ENCODE measurements around the gene RANBP1. TPM values are rescaled to one million over a fixed set of nuclear protein-coding genes. Genes with fewer than 3 reads are reported as not detected.

The RANBP1 gene
- total and polyA plus RNA-seq, 4 donors, result 111 to 210 (median 177) TPM

DNA sequence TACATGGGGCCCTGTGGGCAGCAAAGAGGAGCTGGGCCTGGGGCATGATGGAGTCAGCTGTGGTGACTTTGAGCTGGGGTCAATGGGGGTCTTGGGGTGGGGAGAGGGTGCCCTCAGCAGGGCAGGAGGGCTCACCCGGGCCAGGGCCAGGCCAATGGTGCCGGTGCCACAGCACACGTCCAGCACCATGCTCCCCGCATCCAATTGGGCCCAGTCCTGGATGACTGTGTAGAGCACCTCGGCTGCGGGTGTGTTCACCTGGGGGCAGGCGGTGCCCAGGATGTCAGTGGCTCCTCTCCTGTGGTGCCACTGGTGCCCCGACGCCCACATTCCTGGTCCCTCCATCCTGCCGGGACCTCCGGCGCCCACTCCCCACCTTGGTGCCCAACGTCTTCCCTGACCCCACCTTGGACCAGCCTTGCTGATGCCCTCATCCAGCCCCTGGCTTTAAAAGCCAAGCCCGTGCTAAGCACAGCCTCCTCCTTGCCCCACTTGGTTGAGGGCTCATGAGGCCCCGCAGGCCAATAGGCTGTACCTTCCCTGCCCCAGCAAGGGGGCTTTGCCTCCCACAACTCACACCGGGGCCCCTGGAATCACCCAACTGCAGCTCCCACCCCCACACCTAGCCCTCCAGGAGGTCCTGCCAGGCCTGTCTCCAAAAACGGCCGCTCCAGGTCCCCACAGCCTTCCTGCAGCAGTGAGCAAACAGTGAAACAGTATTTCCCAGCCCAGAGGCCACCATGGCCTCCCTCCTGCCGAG is 2.2 kb upstream of the RANBP1 start:
- 88% methylated on average over 19 of the region's 19 CpGs for WGBS (ENCODE audit: insufficient coverage)
- Histone ChIP-seq H3K36me3 (ENCODE audit: control insufficient read depth, insufficient read depth, low read length) (peaks cover 78% of the 10 kb centered on the region), H3K27me3 (ENCODE audit: control insufficient read depth, insufficient read depth, low read length) (no peaks in the 10 kb centered on the region), H3K4me1 (ENCODE audit: control insufficient read depth, insufficient read depth, low read length) (peaks cover 50% of the 10 kb centered on the region), H3K9me3 (ENCODE audit: control insufficient read depth, insufficient read depth, low read length) (no peaks in the 10 kb centered on the region), H3K27ac (ENCODE audit: low read depth, low read length) (no peak overlapping the region), H3K4me3 (ENCODE audit: low read depth, low read length) (no peak overlapping the region)
- no peak for DNase-seq (ENCODE audit: low read depth in 4 of 6, low spot score in 6 of 6)

DNA sequence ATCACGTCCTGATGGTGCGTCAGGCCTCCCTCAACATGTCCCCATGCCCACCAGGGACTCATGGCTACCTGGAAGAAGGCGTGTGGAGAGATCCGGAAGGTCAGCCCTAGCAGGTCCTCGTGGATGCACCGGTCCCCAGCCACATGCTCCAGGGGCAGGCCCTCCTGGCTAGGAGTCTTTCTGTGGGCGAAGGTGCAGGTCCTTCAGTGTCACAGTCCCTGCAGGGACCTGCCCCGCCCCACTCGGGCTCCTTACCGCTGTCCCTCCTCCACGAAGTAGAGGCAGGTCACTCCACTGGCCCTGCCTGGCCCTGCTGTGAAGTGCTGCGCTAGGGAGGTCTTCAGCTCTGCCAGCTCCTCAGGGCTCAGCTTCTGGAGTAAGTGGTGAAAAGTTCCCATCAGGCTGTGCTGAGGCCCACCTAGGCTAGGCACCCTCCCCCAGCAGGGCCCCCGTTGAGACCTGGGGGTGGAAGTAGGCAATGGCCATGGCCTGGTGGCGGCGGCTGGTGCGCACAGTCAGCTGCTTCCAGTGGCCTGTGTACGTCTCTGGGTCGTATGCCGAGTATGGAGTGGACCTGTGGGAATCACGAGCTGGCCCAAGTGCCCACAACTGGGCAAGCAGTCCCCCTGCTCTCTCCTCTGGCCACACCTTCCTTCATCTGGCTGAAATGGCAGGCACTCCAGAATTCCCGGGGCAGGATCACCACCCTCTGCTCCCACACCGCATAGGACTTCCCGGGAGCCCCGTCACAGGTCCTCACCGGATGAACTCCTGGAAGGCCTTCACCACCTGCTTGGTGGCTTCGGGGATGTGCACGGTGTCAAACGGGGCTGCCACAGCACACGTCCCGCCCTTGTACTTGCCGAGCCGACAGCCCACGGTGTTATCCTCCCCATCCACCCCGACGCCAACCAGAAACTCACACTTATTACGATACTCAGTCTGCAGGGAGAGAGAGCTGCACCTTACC is 1.1 kb upstream of the RANBP1 start:
- Histone ChIP-seq H3K27ac (ENCODE audit: low read depth, low read length) (no peak overlapping the region), H3K9me3 (ENCODE audit: control insufficient read depth, insufficient read depth, low read length) (no peaks in the 10 kb centered on the region), H3K36me3 (ENCODE audit: control insufficient read depth, insufficient read depth, low read length) (peaks cover 78% of the 10 kb centered on the region), H3K4me3 (ENCODE audit: low read depth, low read length) (no peak overlapping the region), H3K27me3 (ENCODE audit: control insufficient read depth, insufficient read depth, low read length) (no peaks in the 10 kb centered on the region), H3K4me1 (ENCODE audit: control insufficient read depth, insufficient read depth, low read length) (peaks cover 59% of the 10 kb centered on the region)
- 94% methylated on average over 36 of the region's 36 CpGs for WGBS (ENCODE audit: insufficient coverage)
- no peak for DNase-seq (ENCODE audit: low read depth in 4 of 6, low spot score in 6 of 6)

DNA sequence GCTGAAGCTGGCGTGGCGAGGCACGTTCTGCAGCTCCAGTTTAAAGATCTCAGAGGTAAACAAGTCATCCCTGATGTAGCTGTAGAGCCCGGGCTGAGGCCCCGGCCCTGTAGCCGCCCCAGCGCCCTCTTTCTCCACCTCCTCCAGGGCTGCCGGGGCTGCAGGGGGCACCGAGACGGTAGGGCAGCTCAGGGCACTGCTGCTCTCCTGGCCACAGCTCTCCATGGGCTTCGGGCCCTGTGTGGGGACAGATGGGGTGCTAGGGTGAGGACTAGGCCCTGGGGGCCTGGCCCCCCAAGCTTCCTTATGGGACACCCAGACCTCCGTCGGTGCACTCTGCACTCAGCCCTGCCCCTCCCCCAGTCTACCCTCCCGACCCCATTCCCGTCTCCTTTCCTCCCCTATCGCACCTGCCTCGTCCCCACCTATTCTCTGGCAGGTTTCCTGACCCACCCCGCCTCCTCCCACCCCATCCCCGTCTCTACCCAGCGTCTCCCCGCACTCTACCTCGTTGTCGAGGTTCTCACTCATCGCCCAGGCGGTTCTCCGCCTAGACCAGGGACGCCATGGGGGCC is 559 bp downstream of the RANBP1 start:
- Histone ChIP-seq H3K36me3 (ENCODE audit: control insufficient read depth, insufficient read depth, low read length) (peaks cover 78% of the 10 kb centered on the region), H3K27ac (ENCODE audit: low read depth, low read length) (peak overlapping the region; percentile 57), H3K9me3 (ENCODE audit: control insufficient read depth, insufficient read depth, low read length) (no peaks in the 10 kb centered on the region), H3K4me3 (ENCODE audit: low read depth, low read length) (peak overlapping the region; percentile 84), H3K27me3 (ENCODE audit: control insufficient read depth, insufficient read depth, low read length) (no peaks in the 10 kb centered on the region), H3K4me1 (ENCODE audit: control insufficient read depth, insufficient read depth, low read length) (peaks cover 62% of the 10 kb centered on the region)
- WGBS (ENCODE audit: insufficient coverage), result 12% methylated on average over 18 of the region's 27 CpGs
- no peak for DNase-seq (ENCODE audit: low read depth in 4 of 6, low spot score in 6 of 6)

DNA sequence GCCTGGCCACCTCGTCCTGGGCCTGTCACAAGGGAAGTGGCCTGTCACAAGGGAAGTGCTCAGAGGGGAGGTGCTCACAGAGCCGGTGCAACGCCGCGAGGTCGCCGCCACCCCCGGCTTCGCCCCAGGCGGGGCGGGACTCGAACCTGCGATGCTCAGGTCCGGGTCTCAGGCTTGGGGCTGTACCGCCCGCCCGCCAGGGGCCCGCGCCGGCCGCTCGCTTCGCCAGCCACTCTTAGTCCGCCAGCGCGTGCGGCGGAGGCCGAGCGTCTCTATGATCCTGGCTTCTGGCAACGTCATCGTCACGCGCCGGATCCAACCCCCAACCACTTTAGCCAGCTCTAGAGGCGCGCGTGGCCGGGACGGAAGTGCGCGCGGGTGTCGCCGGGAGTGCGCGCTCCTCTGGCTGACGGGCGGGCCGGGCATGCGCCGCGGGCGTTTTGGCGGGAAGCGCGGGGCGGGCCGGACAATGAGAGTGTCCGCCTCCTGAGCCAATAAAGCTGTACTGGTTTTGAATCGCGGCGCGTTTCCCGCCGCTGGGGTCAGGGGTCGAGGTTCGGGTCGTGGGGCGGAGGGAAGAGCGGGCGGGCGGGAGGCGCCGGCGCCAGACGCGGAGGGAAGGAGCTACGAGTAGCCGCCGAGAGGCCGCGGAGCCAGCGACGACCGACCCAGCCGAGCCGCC is 1.2 kb downstream of the RANBP1 start, which contains the start of gene TRMT2A:
TSS of gene TRMT2A (minus strand) at position 276 of the 682 bp plus-strand sequence. CDS start 320 bp downstream, outside the sequence.
- Histone ChIP-seq H3K4me3 (ENCODE audit: low read depth, low read length) (peak within 1 kb of the TSS; percentile 84), H3K4me1 (ENCODE audit: control insufficient read depth, insufficient read depth, low read length) (peaks cover 57% of the 10 kb centered on the region), H3K27me3 (ENCODE audit: control insufficient read depth, insufficient read depth, low read length) (no peaks in the 10 kb centered on the region), H3K27ac (ENCODE audit: low read depth, low read length) (peak within 1 kb of the TSS; percentile 57), H3K9me3 (ENCODE audit: control insufficient read depth, insufficient read depth, low read length) (no peaks in the 10 kb centered on the region), H3K36me3 (ENCODE audit: control insufficient read depth, insufficient read depth, low read length) (peaks cover 78% of the 10 kb centered on the region)
- DNase-seq (ENCODE audit: low read depth in 4 of 6, low spot score in 6 of 6), result peak; percentile 96 to 99 (median 98)
- under 1% methylated on average over 88 of the region's 88 CpGs for WGBS (ENCODE audit: insufficient coverage)

DNA sequence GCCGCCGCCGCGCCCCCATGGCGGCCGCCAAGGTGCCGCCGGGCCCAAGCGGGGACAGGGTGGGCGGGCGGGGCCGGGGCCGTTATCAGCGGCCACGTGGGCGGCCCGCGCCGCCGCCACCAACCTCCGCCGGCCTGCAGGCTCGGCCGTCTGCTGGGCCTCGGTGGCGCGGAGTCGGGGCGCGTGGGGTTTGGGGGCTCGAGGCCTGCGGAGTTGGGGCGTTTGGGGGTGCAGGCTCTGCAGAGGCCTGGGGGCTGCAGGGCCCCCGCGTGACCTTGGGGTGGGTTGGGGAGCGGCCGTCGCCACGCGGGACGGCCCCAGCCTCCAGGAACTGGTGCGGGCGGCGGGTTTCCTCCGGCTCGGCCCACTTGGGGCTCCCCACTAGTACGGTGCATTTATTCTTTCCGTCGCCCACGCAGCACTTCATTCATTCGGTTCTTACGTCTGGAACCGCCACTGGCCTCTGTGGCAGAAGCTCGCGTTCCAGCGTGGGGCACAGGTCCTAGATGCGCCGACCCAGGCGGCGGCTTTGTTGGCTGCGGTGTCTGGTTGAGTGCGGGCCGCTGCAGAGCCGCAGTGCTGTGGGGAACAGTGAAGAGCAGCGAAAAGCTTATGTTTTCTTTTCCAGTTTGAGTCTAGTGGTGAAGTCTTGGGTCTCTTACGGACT is 1.9 kb downstream of the RANBP1 start:
- Histone ChIP-seq H3K9me3 (ENCODE audit: control insufficient read depth, insufficient read depth, low read length) (no peaks in the 10 kb centered on the region), H3K27ac (ENCODE audit: low read depth, low read length) (peak overlapping the region; percentile 47), H3K27me3 (ENCODE audit: control insufficient read depth, insufficient read depth, low read length) (no peaks in the 10 kb centered on the region), H3K4me1 (ENCODE audit: control insufficient read depth, insufficient read depth, low read length) (peaks cover 50% of the 10 kb centered on the region), H3K36me3 (ENCODE audit: control insufficient read depth, insufficient read depth, low read length) (peaks cover 78% of the 10 kb centered on the region), H3K4me3 (ENCODE audit: low read depth, low read length) (peak overlapping the region; percentile 84)
- WGBS (ENCODE audit: insufficient coverage), result under 1% methylated on average over 65 of the region's 66 CpGs
- DNase-seq (ENCODE audit: low read depth in 4 of 6, low spot score in 6 of 6), result peak in 1 of 6 donors; percentile 40

DNA sequence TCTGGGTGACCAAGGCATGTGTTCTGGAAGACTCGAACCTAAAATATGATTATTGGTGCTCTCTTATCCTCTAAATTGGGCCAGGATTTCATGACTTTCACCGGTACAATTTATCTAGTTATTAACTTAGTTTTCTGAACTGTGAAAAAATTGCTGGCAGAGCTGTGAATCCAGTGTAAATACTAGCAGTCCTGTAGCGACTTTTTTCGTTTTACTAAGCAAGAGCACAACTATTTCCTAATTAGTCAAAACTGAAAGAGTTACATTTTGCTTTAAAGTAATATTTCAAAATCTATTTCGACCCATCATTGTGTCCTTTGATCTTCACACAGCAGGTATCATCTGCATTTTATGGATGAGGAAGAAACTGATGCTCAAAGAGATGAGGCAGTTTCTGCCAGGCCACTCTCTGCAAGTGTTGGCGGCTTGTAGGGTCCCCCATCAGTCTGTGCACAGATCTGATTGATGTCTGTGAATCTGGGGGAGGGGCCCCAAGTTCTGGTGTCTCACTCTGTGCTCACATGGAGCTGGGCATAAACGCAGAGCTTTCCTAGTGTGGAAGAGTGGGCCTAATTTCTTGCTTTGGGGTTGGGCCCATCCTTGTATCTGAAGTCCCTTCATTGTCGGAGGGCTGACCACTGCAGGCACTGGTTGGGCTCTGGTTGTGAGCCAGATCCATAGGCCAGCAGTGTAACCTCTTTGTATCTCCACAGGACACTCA is 2.6 kb downstream of the RANBP1 start:
- H3K27ac ChIP-seq (ENCODE audit: low read depth, low read length), result peak overlapping the region; percentile 47
- no peak for DNase-seq (ENCODE audit: low read depth in 4 of 6, low spot score in 6 of 6)
- 20% methylated on average over 3 of the region's 8 CpGs for WGBS (ENCODE audit: insufficient coverage)
- H3K4me3 ChIP-seq (ENCODE audit: low read depth, low read length), result peak overlapping the region; percentile 66
- peaks cover 46% of the 10 kb centered on the region for H3K4me1 ChIP-seq (ENCODE audit: control insufficient read depth, insufficient read depth, low read length)
- H3K9me3 ChIP-seq (ENCODE audit: control insufficient read depth, insufficient read depth, low read length), result no peaks in the 10 kb centered on the region
- no peaks in the 10 kb centered on the region for H3K27me3 ChIP-seq (ENCODE audit: control insufficient read depth, insufficient read depth, low read length)
- H3K36me3 ChIP-seq (ENCODE audit: control insufficient read depth, insufficient read depth, low read length), result peaks cover 78% of the 10 kb centered on the region

DNA sequence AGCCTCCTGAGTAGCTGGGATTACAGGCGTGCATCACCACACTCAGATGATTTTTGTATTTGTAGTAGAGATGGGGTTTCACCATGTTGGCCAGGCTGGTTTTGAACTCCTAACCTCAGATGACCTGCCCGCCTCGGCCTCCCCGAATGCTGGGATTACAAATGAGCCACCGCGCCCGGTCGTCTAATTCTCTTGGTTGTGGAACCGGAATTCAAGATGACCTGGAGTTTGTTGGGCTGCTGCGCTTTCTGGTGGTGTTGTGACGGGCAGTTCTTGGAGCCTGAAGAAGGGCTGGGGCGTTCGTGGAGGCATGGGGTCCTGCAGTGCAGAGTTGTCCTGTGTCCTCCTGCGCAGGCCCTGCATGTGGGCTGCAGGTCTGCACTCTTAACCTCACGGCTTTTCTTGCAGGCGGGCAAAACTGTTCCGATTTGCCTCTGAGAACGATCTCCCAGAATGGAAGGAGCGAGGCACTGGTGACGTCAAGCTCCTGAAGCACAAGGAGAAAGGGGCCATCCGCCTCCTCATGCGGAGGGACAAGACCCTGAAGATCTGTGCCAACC is 6.0 kb downstream of the RANBP1 start:
- Histone ChIP-seq H3K4me1 (ENCODE audit: control insufficient read depth, insufficient read depth, low read length) (peaks cover 24% of the 10 kb centered on the region), H3K36me3 (ENCODE audit: control insufficient read depth, insufficient read depth, low read length) (peaks cover 81% of the 10 kb centered on the region), H3K27me3 (ENCODE audit: control insufficient read depth, insufficient read depth, low read length) (no peaks in the 10 kb centered on the region), H3K27ac (ENCODE audit: low read depth, low read length) (no peak overlapping the region), H3K9me3 (ENCODE audit: control insufficient read depth, insufficient read depth, low read length) (no peaks in the 10 kb centered on the region), H3K4me3 (ENCODE audit: low read depth, low read length) (no peak overlapping the region)
- 95% methylated on average over 19 of the region's 22 CpGs for WGBS (ENCODE audit: insufficient coverage)
- no peak for DNase-seq (ENCODE audit: low read depth in 4 of 6, low spot score in 6 of 6)

DNA sequence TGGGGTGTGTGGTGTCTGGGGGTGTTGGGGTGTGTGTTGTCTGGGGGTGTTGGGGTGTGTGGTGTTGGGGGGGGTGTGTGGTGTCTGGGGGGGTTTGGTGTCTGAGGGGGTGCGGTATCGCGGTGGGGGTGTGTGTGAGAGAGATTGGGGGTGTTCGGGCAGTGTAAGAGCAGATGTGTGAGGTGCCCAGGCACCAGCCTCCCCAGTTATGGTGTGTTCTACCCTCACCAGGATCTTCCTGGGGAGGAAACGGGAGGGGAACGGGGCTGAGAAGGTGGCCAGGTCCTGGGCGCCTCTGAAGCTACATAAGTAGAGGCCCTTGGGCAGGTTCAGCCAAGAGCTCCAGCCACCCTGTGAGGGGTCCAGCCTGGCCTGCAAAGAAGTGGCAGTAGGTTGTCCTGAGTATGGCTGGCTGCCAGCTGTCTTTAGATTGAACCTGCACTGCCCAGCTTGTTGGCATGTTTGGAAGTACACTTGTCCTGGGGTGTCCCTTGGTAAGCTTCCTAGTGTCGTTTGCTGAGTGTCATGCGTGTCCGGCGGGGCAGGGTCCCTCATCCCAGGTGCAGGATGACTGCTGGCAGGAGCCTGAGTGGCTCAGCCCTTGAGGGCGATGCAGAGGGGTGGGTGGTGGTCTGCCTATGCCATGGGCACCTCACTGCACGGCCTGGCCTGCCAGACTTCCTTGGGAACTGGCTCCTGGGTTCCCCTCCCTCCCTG is 7.6 kb downstream of the RANBP1 start:
- Histone ChIP-seq H3K36me3 (ENCODE audit: control insufficient read depth, insufficient read depth, low read length) (peaks cover 93% of the 10 kb centered on the region), H3K27me3 (ENCODE audit: control insufficient read depth, insufficient read depth, low read length) (no peaks in the 10 kb centered on the region), H3K4me1 (ENCODE audit: control insufficient read depth, insufficient read depth, low read length) (peaks cover 18% of the 10 kb centered on the region), H3K27ac (ENCODE audit: low read depth, low read length) (no peak overlapping the region), H3K9me3 (ENCODE audit: control insufficient read depth, insufficient read depth, low read length) (no peaks in the 10 kb centered on the region), H3K4me3 (ENCODE audit: low read depth, low read length) (no peak overlapping the region)
- DNase-seq (ENCODE audit: low read depth in 4 of 6, low spot score in 6 of 6), result no peak
- WGBS (ENCODE audit: insufficient coverage), result 94% methylated on average over 10 of the region's 13 CpGs
